Skeletal muscle satellite cell (primary cell): Measurements from ENCODE around the gene CHPF2.

Experiments used
- H3K27me3 ChIP-seq: 2 replicates; pipeline ENCODE4 v1.7.0; 2013; ENCODE audit warnings: low read length; ENCODE audit not compliant: control insufficient read depth, insufficient read depth
- H3K36me3 ChIP-seq: 2 replicates; pipeline ENCODE4 v1.7.0; 2013; ENCODE audit warnings: mild to moderate bottlenecking, control low read depth, low read length; ENCODE audit not compliant: insufficient read depth
- H3K4me1 ChIP-seq: 2 replicates; pipeline ENCODE4 v1.7.0; 2013; ENCODE audit warnings: low read length; ENCODE audit not compliant: control insufficient read depth, insufficient read depth
- H3K4me2 ChIP-seq: 2 replicates; pipeline ENCODE4 v1.7.0; 2013; ENCODE audit warnings: mild to moderate bottlenecking, low read length
- H3K4me3 ChIP-seq: 2 replicates; pipeline ENCODE4 v1.7.0; 2013; ENCODE audit warnings: low read length
- H3K9ac ChIP-seq: 2 replicates; pipeline ENCODE4 v1.7.0; 2013; ENCODE audit warnings: mild to moderate bottlenecking, low read depth, low read length, moderate library complexity
- H3K9me3 ChIP-seq: replicated peaks from 2 replicates; pipeline ENCODE4 v1.7.0; 2013; ENCODE audit warnings: mild to moderate bottlenecking, control low read depth, low read length

Gene CHPF2

GRCh38 chr7:151238190-151238810 is 6.0 kb downstream of the CHPF2 start:
- no peak overlapping the region for H3K4me2 ChIP-seq
- H3K27me3 ChIP-seq: no peaks in the 10 kb centered on the region
- peaks cover 9% of the 10 kb centered on the region for H3K4me1 ChIP-seq
- H3K9ac ChIP-seq: no peak overlapping the region
- H3K36me3 ChIP-seq: peaks cover 81% of the 10 kb centered on the region
- H3K4me3 ChIP-seq: no peak overlapping the region
- H3K9me3 ChIP-seq: no peaks in the 10 kb centered on the region

GRCh38 chr7:151238924-151239836 is 6.9 kb downstream of the CHPF2 start:
- Histone ChIP-seq H3K4me3 (no peak overlapping the region), H3K4me1 (peaks cover 2% of the 10 kb centered on the region), H3K4me2 (no peak overlapping the region), H3K9ac (no peak overlapping the region), H3K9me3 (no peaks in the 10 kb centered on the region), H3K27me3 (no peaks in the 10 kb centered on the region), H3K36me3 (peaks cover 75% of the 10 kb centered on the region)

DNA sequence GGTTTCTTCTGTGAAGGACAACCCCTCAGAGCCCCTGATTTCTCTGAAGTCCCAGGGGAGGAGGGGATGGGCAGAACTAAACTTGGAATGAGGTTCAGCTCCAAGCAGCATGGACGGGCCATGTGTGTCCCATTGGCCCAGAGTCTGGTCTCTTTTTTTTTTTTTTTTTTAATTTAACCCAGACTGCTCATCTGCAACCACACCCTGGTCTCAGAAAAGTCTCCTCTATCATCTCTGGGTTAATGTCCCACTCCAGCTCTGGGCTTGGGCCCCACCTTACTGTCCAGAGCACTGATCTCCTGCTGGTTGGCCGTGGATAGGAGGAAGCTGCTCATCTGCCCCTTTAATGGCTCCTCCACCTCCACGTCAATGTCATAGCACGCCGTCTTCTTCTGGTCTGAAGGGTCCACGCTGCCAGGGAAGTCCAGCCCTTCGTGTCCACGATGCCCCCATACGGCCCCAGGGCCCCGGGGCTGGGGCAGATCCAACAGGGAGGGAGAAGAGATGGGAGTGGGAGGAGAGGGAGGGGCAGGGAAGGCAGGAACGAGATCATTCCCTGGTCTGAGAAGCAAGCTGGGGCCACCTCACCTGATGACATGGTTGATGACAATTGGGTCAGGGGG is 7.7 kb downstream of the CHPF2 start:
- Histone ChIP-seq H3K36me3 (peaks cover 70% of the 10 kb centered on the region), H3K9ac (no peak overlapping the region), H3K4me1 (peaks cover 5% of the 10 kb centered on the region), H3K9me3 (no peaks in the 10 kb centered on the region), H3K27me3 (no peaks in the 10 kb centered on the region), H3K4me2 (no peak overlapping the region), H3K4me3 (no peak overlapping the region)

DNA sequence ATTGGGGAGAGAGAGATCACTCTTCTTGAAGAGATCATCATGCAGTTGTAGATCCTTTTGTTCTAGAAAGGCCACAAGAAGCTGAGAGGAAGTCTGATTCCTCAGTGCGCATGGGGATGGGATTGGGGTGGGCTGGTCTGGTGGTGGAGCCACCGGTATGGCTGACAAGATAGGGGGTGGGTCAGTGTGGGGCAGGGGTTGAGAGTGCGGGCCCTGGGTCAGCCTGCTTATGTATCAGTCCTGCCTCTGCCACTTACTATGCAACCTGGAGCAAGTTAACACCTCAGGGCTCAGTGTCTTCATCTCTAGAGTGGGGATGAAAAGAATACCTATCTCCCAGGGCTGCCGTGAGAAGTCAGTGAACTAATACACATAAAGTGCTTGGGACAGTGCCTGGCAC is 8.3 kb downstream of the CHPF2 start:
- H3K4me3 ChIP-seq: no peak overlapping the region
- peaks cover 11% of the 10 kb centered on the region for H3K4me1 ChIP-seq
- H3K4me2 ChIP-seq: no peak overlapping the region
- no peaks in the 10 kb centered on the region for H3K9me3 ChIP-seq
- H3K9ac ChIP-seq: no peak overlapping the region
- no peaks in the 10 kb centered on the region for H3K27me3 ChIP-seq
- H3K36me3 ChIP-seq: peaks cover 64% of the 10 kb centered on the region

- Histone ChIP-seq H3K27me3 (no peaks in the 10 kb centered on the region), H3K4me1 (peaks cover 17% of the 10 kb centered on the region), H3K4me3 (no peak overlapping the region), H3K9ac (no peak overlapping the region), H3K9me3 (no peaks in the 10 kb centered on the region), H3K36me3 (peaks cover 58% of the 10 kb centered on the region), H3K4me2 (no peak overlapping the region)
Observed at GRCh38 chr7:151240942-151241754, 8.9 kb downstream of the CHPF2 start.

DNA sequence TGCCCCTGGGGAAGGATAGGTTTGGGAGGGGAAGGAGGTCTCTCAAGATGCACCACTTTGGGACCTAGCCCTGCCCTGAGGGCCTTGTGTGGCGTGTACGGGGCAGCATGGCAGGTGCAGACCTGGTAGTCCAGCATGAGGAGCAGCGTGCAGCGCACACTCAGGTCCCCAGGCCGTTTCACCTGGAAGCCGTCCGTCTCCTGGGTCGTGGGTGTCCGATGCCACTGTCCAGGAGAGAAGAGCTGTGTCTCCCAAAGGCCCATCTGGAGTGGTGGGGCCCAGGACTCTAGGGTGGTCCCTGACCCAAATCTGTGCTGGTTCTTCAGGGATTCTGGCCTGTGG is 9.4 kb downstream of the CHPF2 start:
- Histone ChIP-seq H3K4me3 (no peak overlapping the region), H3K36me3 (peaks cover 52% of the 10 kb centered on the region), H3K27me3 (no peaks in the 10 kb centered on the region), H3K9me3 (no peaks in the 10 kb centered on the region), H3K4me2 (no peak overlapping the region), H3K9ac (no peak overlapping the region), H3K4me1 (peaks cover 23% of the 10 kb centered on the region)

DNA sequence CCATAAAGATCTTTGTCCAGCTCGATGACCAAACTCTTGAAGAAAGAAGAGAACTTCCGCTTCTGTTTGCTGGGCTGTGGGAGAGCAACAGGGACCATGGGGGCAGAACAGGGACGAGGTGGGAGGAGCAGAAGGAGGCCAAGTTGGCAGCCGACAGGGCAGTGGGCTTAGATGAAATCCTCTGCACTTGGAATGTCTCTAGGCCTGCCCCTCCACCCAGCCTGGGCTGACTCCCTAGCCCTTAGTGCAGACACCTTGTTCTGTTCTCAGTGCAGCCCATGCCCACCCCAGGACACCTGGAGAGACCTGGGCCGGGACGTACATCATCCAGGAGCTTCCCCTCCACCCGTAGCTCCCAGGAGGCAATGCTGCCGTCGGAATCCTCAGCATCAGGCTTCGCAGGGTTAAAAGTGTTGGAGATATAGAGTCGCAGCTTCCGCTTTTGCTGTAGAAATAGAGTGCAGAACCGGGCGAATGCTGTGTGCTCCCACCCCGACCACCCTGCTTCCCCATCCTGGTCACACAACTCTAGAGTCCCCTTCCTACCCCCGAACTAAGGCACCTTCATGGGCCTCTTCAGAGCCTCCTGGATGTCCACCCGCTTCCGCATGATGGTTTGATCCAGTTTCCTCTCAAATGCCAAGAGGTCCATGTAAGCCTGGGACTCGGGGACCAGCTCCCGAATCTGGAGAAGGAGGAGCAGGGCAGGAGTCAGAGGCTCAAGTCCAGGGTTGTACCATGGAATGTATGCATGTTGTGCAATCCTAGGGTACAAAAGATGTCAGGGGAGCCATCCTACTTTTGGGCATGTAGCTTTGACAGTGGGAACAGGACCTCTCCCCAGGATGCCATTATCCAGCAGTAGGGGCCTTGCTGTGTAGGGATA is 10.1 kb downstream of the CHPF2 start:
- no peaks in the 10 kb centered on the region for H3K27me3 ChIP-seq
- H3K36me3 ChIP-seq: peaks cover 45% of the 10 kb centered on the region
- H3K4me3 ChIP-seq: no peak overlapping the region

DNA sequence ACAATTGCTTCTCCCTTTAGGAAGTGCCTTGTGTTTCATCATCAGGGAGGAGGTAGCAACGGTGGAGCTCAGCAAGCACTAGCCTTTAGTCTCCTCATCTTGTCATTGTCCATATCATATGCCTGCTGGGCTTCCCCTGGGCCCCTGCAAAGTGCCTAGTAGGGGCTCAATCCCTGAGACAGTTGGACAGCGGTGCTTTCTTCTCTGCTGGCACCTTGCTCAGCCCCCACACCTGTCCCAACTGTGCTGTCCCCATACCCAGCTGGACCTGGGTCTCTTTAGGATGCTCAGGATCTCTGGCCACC is 10.7 kb downstream of the CHPF2 start:
- Histone ChIP-seq H3K4me3 (no peak overlapping the region), H3K4me1 (peaks cover 34% of the 10 kb centered on the region), H3K9me3 (no peaks in the 10 kb centered on the region), H3K36me3 (peaks cover 40% of the 10 kb centered on the region), H3K27me3 (no peaks in the 10 kb centered on the region), H3K4me2 (no peak overlapping the region), H3K9ac (no peak overlapping the region)

More for the DNA sequence above, 10.1 kb downstream of the CHPF2 start:
- Histone ChIP-seq H3K4me2 (no peak overlapping the region), H3K9me3 (no peaks in the 10 kb centered on the region), H3K4me1 (peaks cover 29% of the 10 kb centered on the region), H3K9ac (no peak overlapping the region)

DNA sequence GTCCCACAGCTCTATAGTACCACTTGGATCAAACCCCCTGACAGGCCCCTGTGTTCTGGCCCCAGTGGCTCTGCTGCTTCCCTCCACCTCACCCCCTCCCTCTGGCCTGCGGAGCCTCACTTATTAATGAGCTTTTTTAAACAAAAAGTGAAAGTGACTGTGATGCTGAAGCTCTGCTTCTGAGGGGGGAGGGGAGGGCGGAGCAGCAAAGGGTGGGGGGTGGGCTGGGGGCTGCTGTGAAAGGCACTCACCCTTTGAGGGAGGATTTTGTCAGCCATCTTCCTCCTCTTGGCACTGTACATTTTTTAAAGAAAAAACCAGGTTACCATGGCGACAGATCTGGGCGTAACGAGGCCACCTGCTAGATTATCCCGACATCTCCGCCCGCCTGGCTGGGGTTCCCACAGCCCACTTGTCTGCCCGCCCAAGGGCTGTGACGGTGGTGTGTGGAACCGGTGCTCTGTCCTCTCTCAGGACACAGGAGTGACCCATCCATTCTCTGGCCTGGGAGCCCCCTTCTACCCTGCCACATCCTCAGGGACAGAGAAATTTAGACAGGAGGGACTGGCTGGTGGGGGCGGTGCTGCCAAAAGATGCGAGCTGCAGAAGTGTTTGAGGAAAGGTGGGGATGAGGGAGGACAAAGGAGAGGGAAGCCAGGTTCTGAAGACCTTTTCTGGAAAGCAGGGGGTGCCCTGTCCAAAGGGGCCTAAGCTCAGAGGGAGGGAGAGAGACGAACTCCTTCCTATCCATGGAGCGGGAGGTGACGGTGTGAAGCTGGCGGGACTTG is 11.3 kb downstream of the CHPF2 start:
- no peak overlapping the region for H3K4me3 ChIP-seq
- no peak overlapping the region for H3K9ac ChIP-seq
- H3K4me1 ChIP-seq: peaks cover 34% of the 10 kb centered on the region

GRCh38 chr7:151244196-151244840 is 12.0 kb downstream of the CHPF2 start:
- peaks cover 28% of the 10 kb centered on the region for H3K36me3 ChIP-seq
- peaks cover 40% of the 10 kb centered on the region for H3K4me1 ChIP-seq
- no peak overlapping the region for H3K4me3 ChIP-seq
- H3K9ac ChIP-seq: no peak overlapping the region
- H3K9me3 ChIP-seq: no peaks in the 10 kb centered on the region
- peak overlapping the region; percentile 92 for H3K4me2 ChIP-seq
- H3K27me3 ChIP-seq: no peaks in the 10 kb centered on the region

More for the DNA sequence above, 11.3 kb downstream of the CHPF2 start:
- Histone ChIP-seq H3K36me3 (peaks cover 35% of the 10 kb centered on the region), H3K9me3 (no peaks in the 10 kb centered on the region), H3K4me2 (no peak overlapping the region), H3K27me3 (no peaks in the 10 kb centered on the region)
